Liver (tissue), 9 donors: Measurements from ENCODE around the gene CUL7. TPM values are rescaled to one million over a fixed set of nuclear protein-coding genes. Genes with fewer than 3 reads are reported as not detected.

Experiments used
- DNase-seq: peaks from one replicate; pipeline ENCODE4 v3.0.0-alpha.2; 2017; ENCODE audit warnings: low spot score
- H3K27ac ChIP-seq, 2 donors: one replicate each; pipeline ENCODE4 v1.7.0; 2013; ENCODE audit warnings: inconsistent platforms in 2 of 2, low read length in 2 of 2, control low read depth in 1 of 2, low read depth in 1 of 2, mild to moderate bottlenecking in 1 of 2
- H3K27me3 ChIP-seq, 4 donors: one replicate each; pipeline versions ENCODE4 v1.6.1 to v1.7.0; 2013; ENCODE audit warnings: low read length in 3 of 4, inconsistent platforms in 1 of 4, mild to moderate bottlenecking in 1 of 4, moderate library complexity in 1 of 4; ENCODE audit not compliant: control insufficient read depth in 4 of 4, insufficient read depth in 4 of 4
- H3K36me3 ChIP-seq, 4 donors: one replicate each; pipeline versions ENCODE4 v1.6.1 to v1.7.0; 2013; ENCODE audit warnings: low read length in 3 of 4, mild to moderate bottlenecking in 3 of 4, low read depth in 1 of 4, moderate library complexity in 1 of 4; ENCODE audit not compliant: control insufficient read depth in 4 of 4, insufficient read depth in 3 of 4
- H3K4me1 ChIP-seq, 4 donors: one replicate each; pipeline versions ENCODE4 v1.6.1 to v1.7.0; 2013; ENCODE audit warnings: low read length in 3 of 4, mild to moderate bottlenecking in 3 of 4, moderate library complexity in 1 of 4; ENCODE audit not compliant: control insufficient read depth in 4 of 4, insufficient read depth in 4 of 4
- H3K4me3 ChIP-seq, 3 donors: one replicate each; pipeline versions ENCODE4 v1.6.1 to v1.7.0; 2013; ENCODE audit warnings: low read length in 3 of 3, control low read depth in 1 of 3, low read depth in 1 of 3, mild to moderate bottlenecking in 1 of 3
- H3K9ac ChIP-seq, 2 donors: one replicate each; pipeline ENCODE4 v1.7.0; 2013; ENCODE audit warnings: low read length in 2 of 2, mild to moderate bottlenecking in 2 of 2, moderate library complexity in 2 of 2, control low read depth in 1 of 2, low read depth in 1 of 2
- H3K9me3 ChIP-seq, 4 donors: one replicate each; pipeline versions ENCODE4 v1.6.1 to v1.7.0; 2013; ENCODE audit warnings: low read length in 3 of 4; ENCODE audit not compliant: control insufficient read depth in 4 of 4
- EGR1 ChIP-seq, 2 donors: IDR thresholded peaks; 2 replicates each; pipeline ENCODE4 v1.6.1; 2016 to 2018; ENCODE audit warnings: antibody characterized with exemption in 2 of 2, low read depth in 2 of 2
- HNF4A ChIP-seq, 2 donors: conservative IDR thresholded peaks; 2 replicates each; pipeline ENCODE4 v1.6.1; 2016; ENCODE audit warnings: antibody characterized with exemption in 2 of 2, mild to moderate bottlenecking in 2 of 2
- HNF4G ChIP-seq: IDR thresholded peaks from 2 replicates; pipeline ENCODE4 v1.6.1; 2016; ENCODE audit warnings: antibody characterized with exemption
- NR2F2 ChIP-seq: IDR thresholded peaks from 2 replicates; pipeline ENCODE4 v1.6.1; 2016; ENCODE audit warnings: antibody characterized with exemption
- RAD21 ChIP-seq, 2 donors: IDR thresholded peaks; 2 replicates each; pipeline ENCODE4 v1.6.1; 2016; ENCODE audit warnings: antibody characterized with exemption in 2 of 2, mild to moderate bottlenecking in 2 of 2
- RXRA ChIP-seq, 2 donors: IDR thresholded peaks; 2 replicates each; pipeline ENCODE4 v1.6.1; 2017 to 2018; ENCODE audit warnings: antibody characterized with exemption in 2 of 2, mild to moderate bottlenecking in 1 of 2
- SP1 ChIP-seq: IDR thresholded peaks from 2 replicates; pipeline ENCODE4 v1.6.1; 2018; ENCODE audit warnings: antibody characterized with exemption, mild to moderate bottlenecking
- TAF1 ChIP-seq: conservative IDR thresholded peaks from 2 replicates; pipeline ENCODE4 v1.6.1; 2016; ENCODE audit warnings: antibody characterized with exemption, mild to moderate bottlenecking
- YY1 ChIP-seq: IDR thresholded peaks from 2 replicates; pipeline ENCODE4 v1.6.1; 2016; ENCODE audit warnings: antibody characterized with exemption, mild to moderate bottlenecking
- WGBS: extraction: QIAGEN DNeasy Blood & Tissue Kit; methylation state at CpG from one replicate; pipeline ENCODE4 v1.1.7; 2013; 5-methylcytosine and 5-hydroxymethylcytosine counted together
- polyA plus RNA-seq, 2 donors: library from polyadenylated mRNA; stranded (reverse) in 1 of 2; unstranded in 1 of 2; fragments of 200-250 nt in 1 of 2; fragments of >200 nt in 1 of 2; fragmentation: Nextera tagmentation in 1 of 2; extraction: Ambion mirVana in 1 of 2; gene quantifications; one replicate each; pipeline versions ENCODE4 v1.2.1 to v1.2.3, GENCODE V29; 2013 to 2015
- total RNA-seq, 2 donors: library from RNA; depleted of rRNA; stranded (reverse); fragments of >200 nt; gene quantifications; one replicate each; pipeline ENCODE4 v1.2.3, GENCODE V29; 2014
- TF ChIP-seq, protein P1 (sequence below): fragments of 150-350 bp; IDR thresholded peaks from 2 replicates; pipeline ENCODE4 v1.5.1; 2017; ENCODE audit warnings: improper control_type of control experiment, low read depth, low read length; ENCODE audit not compliant: missing input control
- TF ChIP-seq, protein P2 (sequence below): IDR thresholded peaks from 2 replicates; pipeline ENCODE4 v1.6.1; 2016; ENCODE audit warnings: antibody characterized with exemption
- TF ChIP-seq, protein P3 (sequence below): IDR thresholded peaks from 2 replicates; pipeline ENCODE4 v1.6.1; 2016; ENCODE audit warnings: antibody characterized with exemption, mild to moderate bottlenecking
- TF ChIP-seq, protein P4 (sequence below): IDR thresholded peaks from 2 replicates; pipeline ENCODE4 v1.6.1; 2016; ENCODE audit warnings: antibody characterized with exemption
- TF ChIP-seq, protein P5 (sequence below): IDR thresholded peaks from 2 replicates; pipeline ENCODE4 v1.6.1; 2016; ENCODE audit warnings: antibody characterized with exemption
- donor health status: healthy.
- donor health status: healthy.
- donor health status: healthy.
- donor health status: healthy.
- donor health status: healthy.

CUL7 gene
- total and polyA plus RNA-seq, 4 donors = 2.2 to 10.4 (median 7.7) TPM

DNA sequence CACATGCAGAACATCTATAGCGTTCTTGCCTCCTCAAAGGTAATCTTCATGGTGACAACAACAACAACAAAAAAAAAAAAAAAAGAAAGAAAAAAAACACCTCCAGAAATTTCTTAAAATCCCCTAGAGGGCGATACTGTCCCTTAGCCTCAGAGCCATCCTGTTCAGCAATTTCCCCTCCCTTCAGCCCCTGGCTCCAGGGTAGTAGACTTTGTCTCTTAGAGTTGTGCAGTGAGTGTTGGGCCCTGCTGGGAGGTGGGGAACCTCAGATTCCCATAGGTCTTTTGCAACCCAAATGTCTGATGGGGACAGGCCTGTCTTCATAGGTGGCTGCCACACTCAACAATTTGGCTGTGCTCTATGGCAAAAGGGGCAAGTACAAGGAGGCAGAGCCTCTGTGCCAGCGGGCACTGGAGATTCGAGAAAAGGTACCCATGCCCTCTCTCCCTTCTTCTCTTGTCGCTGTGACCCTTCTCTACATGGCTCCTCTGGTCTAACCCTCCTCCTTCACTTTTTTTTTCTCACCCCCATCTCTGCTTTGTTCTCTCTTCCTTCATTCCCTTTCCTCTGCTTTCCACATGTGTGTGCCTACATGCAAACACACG lies 16.5 kb upstream of the CUL7 start:
- H3K9ac ChIP-seq = no peak overlapping the region
- no peak overlapping the region for H3K4me3 ChIP-seq
- H3K9me3 ChIP-seq = no peaks in the 10 kb centered on the region
- H3K36me3 ChIP-seq = peaks cover 13 to 56% (median 53%) of the 10 kb centered on the region in 4 donors
- no peak overlapping the region for H3K27ac ChIP-seq
- WGBS = 71% methylated on average over 6 of the region's 6 CpGs
- no peaks in the 10 kb centered on the region for H3K27me3 ChIP-seq
- H3K4me1 ChIP-seq = peaks cover 0 to 4% (median under 1%) of the 10 kb centered on the region in 4 donors
- TF ChIP-seq, protein P1, sequence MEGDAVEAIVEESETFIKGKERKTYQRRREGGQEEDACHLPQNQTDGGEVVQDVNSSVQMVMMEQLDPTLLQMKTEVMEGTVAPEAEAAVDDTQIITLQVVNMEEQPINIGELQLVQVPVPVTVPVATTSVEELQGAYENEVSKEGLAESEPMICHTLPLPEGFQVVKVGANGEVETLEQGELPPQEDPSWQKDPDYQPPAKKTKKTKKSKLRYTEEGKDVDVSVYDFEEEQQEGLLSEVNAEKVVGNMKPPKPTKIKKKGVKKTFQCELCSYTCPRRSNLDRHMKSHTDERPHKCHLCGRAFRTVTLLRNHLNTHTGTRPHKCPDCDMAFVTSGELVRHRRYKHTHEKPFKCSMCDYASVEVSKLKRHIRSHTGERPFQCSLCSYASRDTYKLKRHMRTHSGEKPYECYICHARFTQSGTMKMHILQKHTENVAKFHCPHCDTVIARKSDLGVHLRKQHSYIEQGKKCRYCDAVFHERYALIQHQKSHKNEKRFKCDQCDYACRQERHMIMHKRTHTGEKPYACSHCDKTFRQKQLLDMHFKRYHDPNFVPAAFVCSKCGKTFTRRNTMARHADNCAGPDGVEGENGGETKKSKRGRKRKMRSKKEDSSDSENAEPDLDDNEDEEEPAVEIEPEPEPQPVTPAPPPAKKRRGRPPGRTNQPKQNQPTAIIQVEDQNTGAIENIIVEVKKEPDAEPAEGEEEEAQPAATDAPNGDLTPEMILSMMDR = peak; percentile 6
- no peak for TF ChIP-seq SP1
- peak; percentile 62 to 65 for TF ChIP-seq RAD21 (IDR thresholded peaks at IDR 0.05)
- no peak for DNase-seq

DNA sequence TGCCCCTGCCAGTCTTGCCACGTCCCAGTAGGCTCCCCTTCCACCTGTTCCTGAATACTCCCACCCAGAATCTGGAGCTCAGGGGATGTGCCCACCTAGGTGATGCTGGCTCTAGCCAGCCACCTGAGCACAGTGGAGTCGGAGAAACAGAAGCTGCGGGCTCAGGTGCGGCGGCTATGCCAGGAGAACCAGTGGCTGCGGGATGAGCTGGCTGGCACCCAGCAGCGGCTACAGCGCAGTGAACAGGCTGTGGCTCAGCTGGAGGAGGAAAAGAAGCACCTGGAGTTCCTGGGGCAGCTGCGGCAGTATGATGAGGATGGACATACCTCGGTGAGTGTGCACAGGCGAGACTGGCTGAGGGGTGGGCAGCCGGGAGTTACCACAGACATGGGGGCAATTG lies 9.2 kb upstream of the CUL7 start:
- Histone ChIP-seq H3K27ac (no peak overlapping the region), H3K9me3 (no peaks in the 10 kb centered on the region), H3K4me1 (peaks cover 0 to 39% (median 30%) of the 10 kb centered on the region in 4 donors), H3K9ac (no peak overlapping the region), H3K4me3 (no peak overlapping the region), H3K36me3 (peaks cover 7 to 30% (median 27%) of the 10 kb centered on the region in 4 donors), H3K27me3 (no peaks in the 10 kb centered on the region)
- 93% methylated on average over 12 of the region's 12 CpGs for WGBS
- no peak for DNase-seq
- no peak for TF ChIP-seq NR2F2
- TF ChIP-seq RXRA (IDR thresholded peaks at IDR 0.05) = no peak
- TF ChIP-seq TAF1 = no peak
- no peak for TF ChIP-seq EGR1 (IDR thresholded peaks at IDR 0.05; ENCODE audit: low read depth in 2 of 2)
- TF ChIP-seq, protein P2, sequence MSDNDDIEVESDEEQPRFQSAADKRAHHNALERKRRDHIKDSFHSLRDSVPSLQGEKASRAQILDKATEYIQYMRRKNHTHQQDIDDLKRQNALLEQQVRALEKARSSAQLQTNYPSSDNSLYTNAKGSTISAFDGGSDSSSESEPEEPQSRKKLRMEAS = no peak
- TF ChIP-seq, protein P3, sequence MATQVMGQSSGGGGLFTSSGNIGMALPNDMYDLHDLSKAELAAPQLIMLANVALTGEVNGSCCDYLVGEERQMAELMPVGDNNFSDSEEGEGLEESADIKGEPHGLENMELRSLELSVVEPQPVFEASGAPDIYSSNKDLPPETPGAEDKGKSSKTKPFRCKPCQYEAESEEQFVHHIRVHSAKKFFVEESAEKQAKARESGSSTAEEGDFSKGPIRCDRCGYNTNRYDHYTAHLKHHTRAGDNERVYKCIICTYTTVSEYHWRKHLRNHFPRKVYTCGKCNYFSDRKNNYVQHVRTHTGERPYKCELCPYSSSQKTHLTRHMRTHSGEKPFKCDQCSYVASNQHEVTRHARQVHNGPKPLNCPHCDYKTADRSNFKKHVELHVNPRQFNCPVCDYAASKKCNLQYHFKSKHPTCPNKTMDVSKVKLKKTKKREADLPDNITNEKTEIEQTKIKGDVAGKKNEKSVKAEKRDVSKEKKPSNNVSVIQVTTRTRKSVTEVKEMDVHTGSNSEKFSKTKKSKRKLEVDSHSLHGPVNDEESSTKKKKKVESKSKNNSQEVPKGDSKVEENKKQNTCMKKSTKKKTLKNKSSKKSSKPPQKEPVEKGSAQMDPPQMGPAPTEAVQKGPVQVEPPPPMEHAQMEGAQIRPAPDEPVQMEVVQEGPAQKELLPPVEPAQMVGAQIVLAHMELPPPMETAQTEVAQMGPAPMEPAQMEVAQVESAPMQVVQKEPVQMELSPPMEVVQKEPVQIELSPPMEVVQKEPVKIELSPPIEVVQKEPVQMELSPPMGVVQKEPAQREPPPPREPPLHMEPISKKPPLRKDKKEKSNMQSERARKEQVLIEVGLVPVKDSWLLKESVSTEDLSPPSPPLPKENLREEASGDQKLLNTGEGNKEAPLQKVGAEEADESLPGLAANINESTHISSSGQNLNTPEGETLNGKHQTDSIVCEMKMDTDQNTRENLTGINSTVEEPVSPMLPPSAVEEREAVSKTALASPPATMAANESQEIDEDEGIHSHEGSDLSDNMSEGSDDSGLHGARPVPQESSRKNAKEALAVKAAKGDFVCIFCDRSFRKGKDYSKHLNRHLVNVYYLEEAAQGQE = no peak
- TF ChIP-seq HNF4G = no peak
- TF ChIP-seq, protein P4, sequence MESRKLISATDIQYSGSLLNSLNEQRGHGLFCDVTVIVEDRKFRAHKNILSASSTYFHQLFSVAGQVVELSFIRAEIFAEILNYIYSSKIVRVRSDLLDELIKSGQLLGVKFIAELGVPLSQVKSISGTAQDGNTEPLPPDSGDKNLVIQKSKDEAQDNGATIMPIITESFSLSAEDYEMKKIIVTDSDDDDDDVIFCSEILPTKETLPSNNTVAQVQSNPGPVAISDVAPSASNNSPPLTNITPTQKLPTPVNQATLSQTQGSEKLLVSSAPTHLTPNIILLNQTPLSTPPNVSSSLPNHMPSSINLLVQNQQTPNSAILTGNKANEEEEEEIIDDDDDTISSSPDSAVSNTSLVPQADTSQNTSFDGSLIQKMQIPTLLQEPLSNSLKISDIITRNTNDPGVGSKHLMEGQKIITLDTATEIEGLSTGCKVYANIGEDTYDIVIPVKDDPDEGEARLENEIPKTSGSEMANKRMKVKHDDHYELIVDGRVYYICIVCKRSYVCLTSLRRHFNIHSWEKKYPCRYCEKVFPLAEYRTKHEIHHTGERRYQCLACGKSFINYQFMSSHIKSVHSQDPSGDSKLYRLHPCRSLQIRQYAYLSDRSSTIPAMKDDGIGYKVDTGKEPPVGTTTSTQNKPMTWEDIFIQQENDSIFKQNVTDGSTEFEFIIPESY = no peak
- TF ChIP-seq YY1 = no peak
- TF ChIP-seq SP1 = no peak
- TF ChIP-seq, protein P1 = no peak
- TF ChIP-seq HNF4A (conservative IDR thresholded peaks at IDR 0.05) = no peak
- TF ChIP-seq, protein P5, sequence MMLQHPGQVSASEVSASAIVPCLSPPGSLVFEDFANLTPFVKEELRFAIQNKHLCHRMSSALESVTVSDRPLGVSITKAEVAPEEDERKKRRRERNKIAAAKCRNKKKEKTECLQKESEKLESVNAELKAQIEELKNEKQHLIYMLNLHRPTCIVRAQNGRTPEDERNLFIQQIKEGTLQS = no peak
- TF ChIP-seq RAD21 (IDR thresholded peaks at IDR 0.05) = no peak
